ENCODE results near the gene SMARCD3. TPM values are rescaled to one million over a fixed set of nuclear protein-coding genes. Genes with fewer than 3 reads are reported as not detected.
A peak's percentile ranks its signal among the peaks of the same experiment; 100 is the strongest.

The SMARCD3 gene
- polyA plus RNA-seq, 3 donors from 2014 or later: 1.2 to 3.9 (median 2.6) TPM

- H3K4me3 Mint-ChIP-seq: peak overlapping the region in 1 of 5 donors; percentile 42
- peaks cover 0 to 3% (median 0%) of the 10 kb centered on the region in 3 donors for H3K36me3 Mint-ChIP-seq
- peaks cover 25 to 34% of the 10 kb centered on the region in 2 donors for H3K4me1 Mint-ChIP-seq
These were observed 6.8 kb downstream of the SMARCD3 start for GRCh38 chr7:151241755-151242096.

GRCh38 chr7:151240942-151241754 lies 7.3 kb downstream of the SMARCD3 start:
- Mint-ChIP-seq H3K27ac (peak overlapping the region in 1 of 6 donors; percentile 76), H3K27me3 (ENCODE audit: low read depth in 3 of 3) (peaks cover 3 to 12% (median 8%) of the 10 kb centered on the region in 3 donors), H3K36me3 (peaks cover 0 to 4% (median 0%) of the 10 kb centered on the region in 3 donors), H3K4me3 (peak overlapping the region in 1 of 5 donors; percentile 42), H3K9me3 (no peaks in the 10 kb centered on the region), H3K4me1 (peaks cover 30 to 32% of the 10 kb centered on the region in 2 donors)
- no peak for DNase-seq

More at GRCh38 chr7:151241755-151242096, 6.8 kb downstream of the SMARCD3 start:
- no peak for DNase-seq
- Mint-ChIP-seq H3K9me3 (no peaks in the 10 kb centered on the region), H3K27ac (no peak overlapping the region), H3K27me3 (ENCODE audit: low read depth in 3 of 3) (peaks cover 4 to 13% (median 10%) of the 10 kb centered on the region in 3 donors)

- no peaks in the 10 kb centered on the region for H3K9me3 Mint-ChIP-seq
- peaks cover 0 to 4% (median 0%) of the 10 kb centered on the region in 3 donors for H3K36me3 Mint-ChIP-seq
- no peak for DNase-seq
- no peak overlapping the region for H3K4me3 Mint-ChIP-seq
- H3K27ac Mint-ChIP-seq: no peak overlapping the region
- H3K4me1 Mint-ChIP-seq: peaks cover 30 to 33% of the 10 kb centered on the region in 2 donors
- H3K27me3 Mint-ChIP-seq (ENCODE audit: low read depth in 3 of 3): peaks cover 2 to 9% (median 7%) of the 10 kb centered on the region in 3 donors
These were observed 8.0 kb downstream of the SMARCD3 start for GRCh38 chr7:151240536-151240935.

- no peak overlapping the region for H3K4me3 Mint-ChIP-seq
- peak overlapping the region in 1 of 6 donors; percentile 58 for H3K27ac Mint-ChIP-seq
- peaks cover 1 to 9% (median 7%) of the 10 kb centered on the region in 3 donors for H3K27me3 Mint-ChIP-seq (ENCODE audit: low read depth in 3 of 3)
- DNase-seq: no peak
- H3K9me3 Mint-ChIP-seq: no peaks in the 10 kb centered on the region
- peaks cover 32 to 36% of the 10 kb centered on the region in 2 donors for H3K4me1 Mint-ChIP-seq
- H3K36me3 Mint-ChIP-seq: peaks cover 0 to 4% (median 0%) of the 10 kb centered on the region in 3 donors
These were observed 8.5 kb downstream of the SMARCD3 start for GRCh38 chr7:151239837-151240459.

GRCh38 chr7:151238924-151239836 lies 9.3 kb downstream of the SMARCD3 start:
- Mint-ChIP-seq H3K4me3 (no peak overlapping the region), H3K27ac (peak overlapping the region in 1 of 6 donors; percentile 15), H3K9me3 (no peaks in the 10 kb centered on the region), H3K36me3 (peaks cover 0 to 4% (median 0%) of the 10 kb centered on the region in 3 donors), H3K27me3 (ENCODE audit: low read depth in 3 of 3) (peaks cover 0 to 9% (median 2%) of the 10 kb centered on the region in 3 donors), H3K4me1 (peaks cover 32 to 35% of the 10 kb centered on the region in 2 donors)
- no peak for DNase-seq

- Mint-ChIP-seq H3K27me3 (ENCODE audit: low read depth in 3 of 3) (peaks cover 0 to 4% (median 3%) of the 10 kb centered on the region in 3 donors), H3K9me3 (no peaks in the 10 kb centered on the region), H3K27ac (no peak overlapping the region), H3K4me1 (peaks cover 32 to 35% of the 10 kb centered on the region in 2 donors), H3K36me3 (peaks cover 0 to 4% (median 0%) of the 10 kb centered on the region in 3 donors), H3K4me3 (no peak overlapping the region)
- DNase-seq: no peak
These were observed 10.2 kb downstream of the SMARCD3 start for GRCh38 chr7:151238190-151238810.

GRCh38 chr7:151237244-151238189 lies 11.0 kb downstream of the SMARCD3 start:
- H3K36me3 Mint-ChIP-seq: peaks cover 0 to 4% (median 0%) of the 10 kb centered on the region in 3 donors

GRCh38 chr7:151236406-151236805 lies 12.1 kb downstream of the SMARCD3 start:
- Mint-ChIP-seq H3K4me3 (no peak overlapping the region), H3K4me1 (peaks cover 39 to 43% of the 10 kb centered on the region in 2 donors), H3K36me3 (peaks cover 0 to 4% (median 0%) of the 10 kb centered on the region in 3 donors), H3K9me3 (no peaks in the 10 kb centered on the region), H3K27ac (peak overlapping the region in 4 of 6 donors; percentile 12 to 66 (median 45)), H3K27me3 (ENCODE audit: low read depth in 3 of 3) (peaks cover 2 to 16% (median 8%) of the 10 kb centered on the region in 3 donors)
- DNase-seq: no peak

More at GRCh38 chr7:151237244-151238189, 11.0 kb downstream of the SMARCD3 start:
- Mint-ChIP-seq H3K4me1 (peaks cover 32 to 33% of the 10 kb centered on the region in 2 donors), H3K27me3 (ENCODE audit: low read depth in 3 of 3) (peaks cover 2 to 10% (median 4%) of the 10 kb centered on the region in 3 donors), H3K27ac (peak overlapping the region in 1 of 6 donors; percentile 66), H3K4me3 (no peak overlapping the region), H3K9me3 (no peaks in the 10 kb centered on the region)
- DNase-seq: no peak

GRCh38 chr7:151235091-151235787 lies 13.3 kb downstream of the SMARCD3 start:
- Mint-ChIP-seq H3K9me3 (no peaks in the 10 kb centered on the region), H3K36me3 (peaks cover 0 to 4% (median 0%) of the 10 kb centered on the region in 3 donors), H3K27ac (peak overlapping the region in 1 of 6 donors; percentile 16), H3K4me3 (peak overlapping the region in 2 of 5 donors; percentile 35 to 100), H3K4me1 (peaks cover 39 to 48% of the 10 kb centered on the region in 2 donors), H3K27me3 (ENCODE audit: low read depth in 3 of 3) (peaks cover 2 to 16% (median 8%) of the 10 kb centered on the region in 3 donors)
- no peak for DNase-seq

- H3K27ac Mint-ChIP-seq: peak overlapping the region; percentile 95 to 99 (median 99)
- H3K4me1 Mint-ChIP-seq: peaks cover 39 to 48% of the 10 kb centered on the region in 2 donors
- H3K9me3 Mint-ChIP-seq: no peaks in the 10 kb centered on the region
- peak overlapping the region; percentile 99 to 100 (median 100) for H3K4me3 Mint-ChIP-seq
- peaks cover 0 to 4% (median 0%) of the 10 kb centered on the region in 3 donors for H3K36me3 Mint-ChIP-seq
- DNase-seq: no peak
- H3K27me3 Mint-ChIP-seq (ENCODE audit: low read depth in 3 of 3): peaks cover 2 to 18% (median 8%) of the 10 kb centered on the region in 3 donors
These were observed 14.7 kb downstream of the SMARCD3 start for GRCh38 chr7:151233804-151234203.

- Mint-ChIP-seq H3K36me3 (peaks cover 0 to 4% (median 0%) of the 10 kb centered on the region in 3 donors), H3K9me3 (no peaks in the 10 kb centered on the region), H3K27ac (peak overlapping the region; percentile 95 to 99 (median 99)), H3K4me1 (peaks cover 39 to 49% of the 10 kb centered on the region in 2 donors), H3K4me3 (peak overlapping the region; percentile 99 to 100 (median 100)), H3K27me3 (ENCODE audit: low read depth in 3 of 3) (peaks cover 2 to 19% (median 8%) of the 10 kb centered on the region in 3 donors)
- DNase-seq: peak; percentile 54 to 64 (median 56)
These were observed 15.4 kb downstream of the SMARCD3 start for GRCh38 chr7:151232917-151233701.
